WTC11 (cell line): ENCODE measurements around the gene VRTN. TPM values are rescaled to one million over a fixed set of nuclear protein-coding genes. Genes with fewer than 3 reads are reported as not detected.

ENCODE experiments used
- ATAC-seq: fragments of 200-7000 bp; cut with Tn5 transposase; 2 replicates; pipeline ENCODE4 v1.10.0; 2021; ENCODE audit warnings: mild to moderate bottlenecking, moderate library complexity
- CTCF ChIA-PET: fragments of 300-600 bp; sonication (Branson Sonifier 250); formaldehyde crosslinking; loops from one replicate; lab custom pipeline; 2021; ENCODE audit warnings: antibody characterized with exemption; lab: Charles Lee
- POLR2A ChIA-PET: fragments of 350-600 bp; sonication (Branson Sonifier 250); formaldehyde crosslinking; loops from one replicate; lab custom pipeline; 2021; ENCODE audit warnings: antibody characterized with exemption; lab: Charles Lee
- DNase-seq: peaks from one replicate; pipeline ENCODE4 v3.0.0; 2021; ENCODE audit warnings: low spot score
- H3K27ac Mint-ChIP-seq: 2 replicates; pipeline ENCODE4 v1.8.0; 2021; ENCODE audit warnings: mixed read lengths
- H3K27me3 Mint-ChIP-seq: 2 replicates; pipeline ENCODE4 v1.8.0; 2021; ENCODE audit warnings: low read depth, mild to moderate bottlenecking, moderate library complexity, mixed read lengths
- H3K36me3 Mint-ChIP-seq: 2 replicates; pipeline ENCODE4 v1.8.0; 2021; ENCODE audit warnings: mixed read lengths
- H3K4me1 Mint-ChIP-seq: 2 replicates; pipeline ENCODE4 v1.8.0; 2022; ENCODE audit warnings: mixed read lengths
- H3K4me3 Mint-ChIP-seq: 2 replicates; pipeline ENCODE4 v1.8.0; 2021; ENCODE audit warnings: mild to moderate bottlenecking, moderate library complexity, mixed read lengths
- H3K9me3 Mint-ChIP-seq: 2 replicates; pipeline ENCODE4 v1.8.0; 2021; ENCODE audit warnings: mixed read lengths
- AR ChIP-seq: fragments of 250-450 bp; sonication (Bioruptor Pico); IDR thresholded peaks from 2 replicates; pipeline ENCODE4 v1.9.0; 2021; ENCODE audit warnings: mild to moderate bottlenecking
- CREB1 ChIP-seq: sonication (generic); formaldehyde crosslinking; IDR thresholded peaks from 2 replicates; pipeline ENCODE4 v1.8.0; 2023; ENCODE audit warnings: mild to moderate bottlenecking, missing genetic modification reagents
- E2F4 ChIP-seq: sonication (generic); formaldehyde crosslinking; IDR thresholded peaks from 2 replicates; pipeline ENCODE4 v1.8.1; 2022; ENCODE audit warnings: low read depth, mild to moderate bottlenecking, moderate library complexity, missing genetic modification reagents, borderline replicate concordance
- E2F5 ChIP-seq: sonication (generic); formaldehyde crosslinking; IDR thresholded peaks from 2 replicates; pipeline ENCODE4 v1.8.1; 2022; ENCODE audit warnings: mild to moderate bottlenecking, moderate library complexity, missing genetic modification reagents
- ELF4 ChIP-seq: sonication (generic); formaldehyde crosslinking; IDR thresholded peaks from 2 replicates; pipeline ENCODE4 v1.8.1; 2022; ENCODE audit warnings: low read depth, mild to moderate bottlenecking, moderate library complexity, missing genetic modification reagents
- ETV6 ChIP-seq: sonication (generic); formaldehyde crosslinking; IDR thresholded peaks from 2 replicates; pipeline ENCODE4 v1.8.1; 2022; ENCODE audit warnings: mild to moderate bottlenecking, missing genetic modification reagents
- FOXK1 ChIP-seq: sonication (generic); formaldehyde crosslinking; IDR thresholded peaks from 2 replicates; pipeline ENCODE4 v1.8.0; 2022; ENCODE audit warnings: mild to moderate bottlenecking, moderate library complexity, missing genetic modification reagents
- IRF2 ChIP-seq: sonication (generic); formaldehyde crosslinking; IDR thresholded peaks from 2 replicates; pipeline ENCODE4 v1.8.0; 2022; ENCODE audit warnings: low read depth, missing genetic modification reagents, borderline replicate concordance
- JAZF1 ChIP-seq: fragments of 250-450 bp; sonication (Bioruptor Pico); IDR thresholded peaks from 2 replicates; pipeline ENCODE4 v1.9.0; 2021; ENCODE audit warnings: moderate library complexity, mild to moderate bottlenecking, inconsistent platforms
- MAX ChIP-seq: sonication (generic); formaldehyde crosslinking; IDR thresholded peaks from 2 replicates; pipeline ENCODE4 v1.8.0; 2022; ENCODE audit warnings: mild to moderate bottlenecking, missing genetic modification reagents
- NR1H2 ChIP-seq: sonication (generic); formaldehyde crosslinking; IDR thresholded peaks from 2 replicates; pipeline ENCODE4 v1.9.0; 2021; ENCODE audit warnings: mild to moderate bottlenecking, moderate library complexity, missing genetic modification reagents
- SMAD4 ChIP-seq: sonication (generic); formaldehyde crosslinking; IDR thresholded peaks from 2 replicates; pipeline ENCODE4 v1.8.0; 2022; ENCODE audit warnings: mild to moderate bottlenecking, missing genetic modification reagents
- TEAD4 ChIP-seq: sonication (generic); formaldehyde crosslinking; IDR thresholded peaks from 2 replicates; pipeline ENCODE4 v1.8.0; 2022; ENCODE audit warnings: mild to moderate bottlenecking, missing genetic modification reagents
- TP53 ChIP-seq: sonication (generic); formaldehyde crosslinking; IDR thresholded peaks from 2 replicates; pipeline ENCODE4 v1.8.1; 2023; ENCODE audit warnings: mild to moderate bottlenecking, missing genetic modification reagents
- ZNF281 ChIP-seq: sonication (generic); formaldehyde crosslinking; IDR thresholded peaks from 2 replicates; pipeline ENCODE4 v1.8.0; 2023; ENCODE audit warnings: mild to moderate bottlenecking, missing genetic modification reagents
- ZNF317 ChIP-seq: sonication (generic); formaldehyde crosslinking; IDR thresholded peaks from 2 replicates; pipeline ENCODE4 v1.8.1; 2023; ENCODE audit warnings: low read depth, mild to moderate bottlenecking, moderate library complexity, missing genetic modification reagents, borderline replicate concordance
- ZNF396 ChIP-seq: fragments of 250-450 bp; sonication (Bioruptor Pico); IDR thresholded peaks from 2 replicates; pipeline ENCODE4 v1.8.0; 2021; ENCODE audit warnings: mild to moderate bottlenecking, moderate library complexity, borderline replicate concordance
- ZNF671 ChIP-seq: fragments of 250-450 bp; sonication (Bioruptor Pico); IDR thresholded peaks from 2 replicates; pipeline ENCODE4 v1.8.0; 2021; ENCODE audit warnings: mild to moderate bottlenecking
- total RNA-seq: library from RNA; stranded (reverse); gene quantifications from 3 replicates; pipeline ENCODE4 v1.2.3, GENCODE V29; 2021

The VRTN gene
- total RNA-seq, 1 experiment from 2014 or later, result 106 TPM

GRCh38 chr14:74392616-74393570, 44.6 kb downstream of the VRTN start (continued):
- TF ChIP-seq AR (CRISPR knock-in tag) (no peak), IRF2 (CRISPR knock-in tag) (no peak), MAX (CRISPR knock-in tag) (no peak), E2F5 (CRISPR knock-in tag) (no peak), TP53 (CRISPR knock-in tag) (no peak), ZNF317 (CRISPR knock-in tag) (no peak), CREB1 (no peak), ELF4 (CRISPR knock-in tag) (no peak), FOXK1 (no peak)

- Mint-ChIP-seq H3K27me3 (no peaks in the 10 kb centered on the region), H3K27ac (peak overlapping the region; percentile 44; the same call in 1 of the 2 replicates), H3K36me3 (no peaks in the 10 kb centered on the region), H3K4me1 (peaks cover 37% of the 10 kb centered on the region), H3K4me3 (no peak overlapping the region), H3K9me3 (no peaks in the 10 kb centered on the region)
- ChIA-PET POLR2A (interaction anchor here (1.3 kb wide), 1 partner anchor 20 kb away, joined by 3 read pairs; no protein-coding TSS in a partner anchor), CTCF (interaction anchor here (0.6 kb wide), 2 partner anchors 31 kb away, joined by 3 read pairs; partner anchors contain the start of gene SYNDIG1L)
- TF ChIP-seq ZNF396 (no peak), SMAD4 (no peak), JAZF1 (CRISPR knock-in tag) (no peak), E2F4 (CRISPR knock-in tag) (no peak), ZNF317 (CRISPR knock-in tag) (no peak), ZNF671 (CRISPR knock-in tag) (no peak), ZNF281 (CRISPR knock-in tag) (no peak), ETV6 (CRISPR knock-in tag) (no peak), NR1H2 (CRISPR knock-in tag) (no peak), TEAD4 (CRISPR knock-in tag) (no peak)
- no peak for DNase-seq
- ATAC-seq, result no peak
These were observed 46.3 kb downstream of the VRTN start for GRCh38 chr14:74394549-74394948.
